Measurements from ENCODE around the gene PMF1.
"Not testable (repeated sequence)": the region's sequence is repeated elsewhere in the genome, so short reads cannot be mapped to it uniquely, and the experiment has no call there.

The PMF1 gene, protein sequence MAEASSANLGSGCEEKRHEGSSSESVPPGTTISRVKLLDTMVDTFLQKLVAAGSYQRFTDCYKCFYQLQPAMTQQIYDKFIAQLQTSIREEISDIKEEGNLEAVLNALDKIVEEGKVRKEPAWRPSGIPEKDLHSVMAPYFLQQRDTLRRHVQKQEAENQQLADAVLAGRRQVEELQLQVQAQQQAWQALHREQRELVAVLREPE

GRCh38 chr1:156212833-156213643 lies at the start of gene PMF1:
Gene PMF1 (plus strand): TSS chr1:156213007. CDS start chr1:156213016, 9 bp downstream.
- peak; percentile 100 for DNase-seq

DNA sequence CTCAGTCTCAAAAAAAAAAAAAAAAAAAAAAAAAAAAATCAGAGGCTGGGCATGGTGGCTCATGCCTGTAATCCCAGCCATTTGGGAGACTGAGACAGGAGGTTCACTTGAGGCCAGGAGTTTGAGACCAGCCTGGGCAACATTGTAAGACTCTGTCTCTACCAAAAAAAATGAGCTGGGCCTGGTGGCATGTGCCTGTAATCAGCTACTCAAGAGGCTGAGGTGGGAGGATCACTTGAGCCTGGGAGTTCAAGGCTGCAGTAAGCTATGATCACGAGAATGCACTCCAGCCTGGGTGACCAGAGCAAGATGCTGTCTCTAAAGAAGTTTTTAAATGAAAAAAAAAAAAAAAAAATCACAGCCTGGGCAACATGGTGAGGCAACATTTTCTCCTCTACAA lies 49.1 kb upstream of the PMF1 start:
- DNase-seq = no peak

GRCh38 chr1:156164125-156164831 lies 48.5 kb upstream of the PMF1 start:
- DNase-seq = no peak

GRCh38 chr1:156165083-156165482 lies 47.7 kb upstream of the PMF1 start:
- no peak for DNase-seq

GRCh38 chr1:156167536-156167935 lies 45.3 kb upstream of the PMF1 start:
- no peak for DNase-seq

DNA sequence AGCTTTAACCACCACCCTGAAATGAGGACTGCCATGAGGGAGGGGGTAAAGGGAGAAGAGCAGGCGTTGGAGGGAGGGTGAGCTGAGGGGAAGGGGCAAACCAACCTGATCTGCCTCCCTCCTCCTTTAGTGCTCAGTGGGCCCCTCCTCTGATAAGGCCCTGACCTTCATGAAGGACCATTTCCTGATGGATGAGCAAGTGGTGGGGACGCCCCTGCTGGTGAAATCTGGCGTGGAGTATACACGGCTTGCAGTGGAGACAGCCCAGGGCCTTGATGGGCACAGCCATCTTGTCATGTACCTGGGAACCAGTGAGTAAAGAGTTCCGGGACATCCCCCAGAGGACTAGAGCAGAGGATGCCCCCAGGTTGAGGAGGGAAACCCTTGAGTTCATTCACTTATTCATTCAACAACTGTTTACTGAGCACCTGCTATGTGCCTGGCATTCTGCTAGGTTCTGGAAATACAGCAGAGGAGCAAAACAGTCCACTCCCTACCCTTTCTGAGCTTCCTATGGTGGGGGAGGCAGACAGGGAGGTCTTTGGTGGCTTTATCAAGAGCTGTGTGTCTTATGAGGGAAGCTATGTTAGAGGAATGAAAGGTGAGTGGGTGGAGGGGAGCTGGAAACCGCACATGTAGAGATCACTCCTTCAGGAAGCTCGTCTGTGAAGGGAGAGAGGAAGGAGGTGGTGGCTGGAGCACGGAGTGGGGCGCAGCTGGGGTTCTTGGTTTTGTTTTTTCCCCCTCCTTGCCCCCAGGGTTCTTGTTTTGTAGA lies 39.9 kb upstream of the PMF1 start:
- DNase-seq = no peak

GRCh38 chr1:156176610-156177210 lies 36.1 kb upstream of the PMF1 start:
- DNase-seq = no peak

DNA sequence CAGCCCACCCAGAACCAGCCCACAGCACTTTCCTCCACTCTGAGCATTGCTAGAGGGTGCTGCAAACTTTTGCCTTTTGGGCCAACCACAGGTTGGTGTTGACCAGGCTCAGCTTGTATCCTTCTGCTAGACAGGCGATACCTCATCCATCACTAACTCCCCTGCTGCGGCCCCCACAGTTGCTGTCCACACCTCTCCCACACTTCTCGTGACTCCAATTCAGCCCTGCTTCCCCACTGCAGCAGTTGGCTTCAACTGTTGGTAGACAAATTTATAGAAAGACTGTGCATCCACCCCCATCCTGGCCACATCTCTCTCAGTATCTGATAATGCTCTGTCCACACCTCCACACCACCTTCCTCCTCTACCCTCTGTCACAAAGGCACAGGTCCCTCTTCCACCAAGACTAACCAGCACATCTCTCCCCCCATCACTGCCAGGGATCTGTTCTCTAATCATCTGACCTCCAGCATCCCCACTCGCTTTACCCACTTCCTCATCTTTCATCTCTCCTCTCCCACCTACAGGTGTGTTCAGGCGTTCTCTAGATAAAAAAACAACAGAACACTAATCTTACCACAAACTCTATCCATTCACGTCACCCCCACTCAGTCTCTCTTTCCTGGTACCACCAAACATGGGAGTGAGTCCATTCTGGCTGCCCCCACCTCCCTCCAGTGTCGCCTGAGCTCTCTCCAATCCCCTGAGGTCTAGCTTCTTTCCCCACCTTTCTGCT lies 34.7 kb upstream of the PMF1 start:
- no peak for DNase-seq

GRCh38 chr1:156180471-156180870 lies 32.3 kb upstream of the PMF1 start:
- no peak for DNase-seq

DNA sequence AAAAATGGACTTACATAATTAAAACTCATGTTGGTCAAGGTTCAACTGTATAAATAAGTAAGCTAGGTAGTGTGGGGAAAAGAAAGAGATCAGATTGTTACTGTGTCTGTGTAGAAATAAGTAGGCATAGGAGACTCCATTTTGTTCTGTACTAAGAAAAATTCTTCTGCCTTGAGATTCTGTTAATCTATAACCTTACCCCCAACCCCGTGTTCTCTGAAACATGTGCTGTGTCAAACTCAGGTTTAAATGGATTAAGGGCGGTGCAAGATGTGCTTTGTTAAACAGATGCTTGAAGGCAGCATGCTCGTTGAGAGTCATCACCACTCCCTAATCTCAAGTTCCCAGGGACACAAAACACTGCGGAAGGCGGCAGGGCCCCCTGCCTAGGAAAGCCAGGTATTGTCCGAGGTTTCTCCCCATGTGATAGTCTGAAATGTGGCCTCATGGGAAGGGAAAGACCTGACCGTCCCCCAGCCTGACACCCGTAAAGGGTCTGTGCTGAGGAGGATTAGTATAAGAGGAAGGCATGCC lies 31.3 kb upstream of the PMF1 start:
- not testable (repeated sequence) for DNase-seq

DNA sequence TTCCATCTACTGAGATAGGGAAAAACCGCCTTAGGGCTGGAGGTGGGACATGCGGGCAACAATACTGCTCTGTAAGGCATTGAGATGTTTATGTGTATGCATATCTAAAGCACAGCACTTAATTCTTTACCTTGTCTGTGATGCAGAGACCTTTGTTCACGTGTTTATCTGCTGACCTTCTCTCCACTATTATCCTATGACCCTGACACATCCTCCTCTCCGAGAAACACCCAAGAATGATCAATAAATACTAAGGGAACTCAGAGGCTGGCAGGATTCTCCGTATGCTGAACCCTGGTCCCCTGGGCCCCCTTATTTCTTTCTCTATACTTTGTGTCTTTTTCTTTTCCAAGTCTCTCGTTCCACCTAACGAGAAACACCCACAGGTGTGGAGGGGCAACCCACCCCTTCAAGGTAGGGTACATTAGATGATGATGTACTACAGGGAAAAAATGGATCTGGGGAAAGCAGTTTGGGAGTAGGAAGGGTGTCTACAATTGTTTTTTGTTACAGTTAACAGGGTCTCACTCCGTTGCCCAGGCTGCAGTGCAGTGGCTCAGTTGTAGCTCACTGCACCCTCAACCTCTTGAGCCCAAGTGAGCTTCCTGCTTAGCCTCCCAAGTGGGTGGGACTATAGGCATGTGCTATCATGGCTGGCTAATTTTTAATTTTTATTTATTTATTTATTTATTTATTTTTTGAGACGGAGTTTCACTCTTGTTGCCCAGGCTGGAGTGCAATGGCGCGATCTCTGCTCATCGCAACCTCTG lies 30.6 kb upstream of the PMF1 start:
- DNase-seq = not testable (repeated sequence)

- DNase-seq = not testable (repeated sequence)
Measured at GRCh38 chr1:156186347-156187177, 26.2 kb upstream of the PMF1 start.

- DNase-seq = not testable (repeated sequence)
Measured at GRCh38 chr1:156190265-156190664, 22.5 kb upstream of the PMF1 start.

- no peak for DNase-seq
Measured at GRCh38 chr1:156191292-156191964, 21.4 kb upstream of the PMF1 start.

DNA sequence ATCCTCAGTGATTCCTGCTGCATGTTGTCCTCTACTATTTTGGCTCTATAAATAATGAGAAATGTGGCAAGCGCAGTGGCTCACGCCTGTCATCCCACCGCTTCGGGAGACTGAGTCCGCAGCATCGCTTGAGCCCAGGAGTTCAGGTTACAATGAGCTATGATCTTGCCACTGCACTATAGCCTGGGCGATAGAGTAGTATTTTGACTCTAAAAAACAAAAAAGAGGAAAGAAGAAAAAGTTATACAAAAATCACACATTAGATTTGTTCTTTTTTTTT lies 19.7 kb upstream of the PMF1 start:
- DNase-seq = no peak

DNA sequence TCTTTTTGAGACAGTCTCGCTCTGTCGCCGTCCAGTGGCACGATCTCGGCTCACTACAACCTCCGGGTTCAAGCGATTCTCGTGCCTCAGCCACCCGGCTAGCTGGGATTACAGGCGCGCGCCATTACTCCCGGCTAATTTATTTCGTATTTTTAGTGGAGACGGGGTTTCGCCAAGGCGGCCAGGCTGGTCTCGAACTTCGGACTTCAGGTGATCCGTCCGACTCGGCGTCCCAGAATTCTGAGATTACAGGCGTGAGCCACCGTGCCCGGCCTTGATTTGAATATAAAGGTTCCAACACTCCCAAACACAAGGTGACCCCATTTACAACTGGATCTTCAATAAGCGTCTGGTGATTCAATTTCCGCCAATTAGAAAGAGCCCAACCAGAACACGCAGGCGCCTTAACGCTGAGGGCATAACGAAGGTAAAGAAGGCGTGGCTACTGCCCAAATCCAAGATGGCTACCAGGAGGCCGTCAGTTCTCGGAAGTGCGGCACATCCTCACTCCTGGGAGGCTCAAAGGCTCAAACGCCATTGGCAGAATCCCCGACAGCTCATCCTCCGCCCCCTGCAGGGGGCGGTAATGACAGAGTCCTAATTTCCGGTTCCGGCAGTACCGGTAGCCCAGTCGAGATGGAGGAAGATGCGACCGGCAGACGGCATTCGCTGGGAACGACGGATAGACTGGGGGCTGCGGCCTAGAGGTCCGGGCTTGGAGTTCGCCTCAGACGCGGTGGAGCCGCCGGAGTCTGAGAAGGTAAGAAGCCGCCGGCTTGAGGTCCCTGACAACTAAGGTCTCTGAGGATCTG lies 19.1 kb upstream of the PMF1 start, which contains the start of gene SLC25A44:
TSS of gene SLC25A44 (plus strand) at position 617 of the 812 bp plus-strand sequence. CDS start 5,744 bp downstream, outside the sequence.
- DNase-seq = peak; percentile 100

GRCh38 chr1:156194300-156194652 lies 18.5 kb upstream of the PMF1 start:
- DNase-seq = peak; percentile 72

- DNase-seq = no peak
Measured at GRCh38 chr1:156195853-156196252, 17.0 kb upstream of the PMF1 start.

- no peak for DNase-seq
Measured at GRCh38 chr1:156196445-156196844, 16.4 kb upstream of the PMF1 start.

All from NCI-H345 (cell line).